AG04450 (cell line): ENCODE measurements around the gene MLIP. TPM values are rescaled to one million over a fixed set of nuclear protein-coding genes. Genes with fewer than 3 reads are reported as not detected.

Experiments
- CTCF ChIA-PET: fragments of 300-600, 350-600 bp; formaldehyde crosslinking; extraction: SDS; loops from one replicate; lab custom pipeline; 2022; ENCODE audit warnings: antibody characterized with exemption, inconsistent platforms; lab: Charles Lee
- POLR2A ChIA-PET: fragments of 350-600 bp; formaldehyde crosslinking; extraction: SDS; loops from one replicate; lab custom pipeline; 2021; ENCODE audit warnings: antibody characterized with exemption, inconsistent platforms; lab: Yijun Ruan, JAX
- DNase-seq: peaks from one replicate; pipeline ENCODE4 v3.0.0-alpha.2; 2011; ENCODE audit warnings: low read depth, low spot score
- H3K27ac ChIP-seq: one replicate; pipeline ENCODE4 v1.5.1; 2012; ENCODE audit warnings: low read depth, low read length, control low read depth
- H3K27me3 ChIP-seq: one replicate; pipeline ENCODE4 v1.6.0; 2012; ENCODE audit warnings: low read length; ENCODE audit not compliant: control insufficient read depth, insufficient read depth
- H3K4me3 ChIP-seq: 2 replicates; pipeline ENCODE4 v1.5.1; 2011; ENCODE audit warnings: mild to moderate bottlenecking, low read depth, low read length, control low read depth
- H3K9me3 ChIP-seq: 2 replicates; pipeline ENCODE4 v1.5.1; 2012; ENCODE audit warnings: low read length; ENCODE audit not compliant: control insufficient read depth, insufficient read depth
- CTCF ChIP-seq: IDR thresholded peaks from 2 replicates; pipeline ENCODE4 v1.5.1; 2011; ENCODE audit warnings: low read depth, low read length, control low read depth, inconsistent platforms
- polyA plus RNA-seq: library from polyadenylated mRNA; depleted of rRNA; stranded (reverse); fragments of >200 nt; gene quantifications from 2 replicates; pipeline ENCODE4 v1.2.3, GENCODE V29; 2011

The MLIP gene
- polyA plus RNA-seq, 1 experiment = not detected

GRCh38 chr6:54255886-54256285 lies 144.6 kb downstream of the MLIP start:
- Histone ChIP-seq H3K27ac (no peak overlapping the region), H3K27me3 (no peaks in the 10 kb centered on the region), H3K4me3 (no peak overlapping the region), H3K9me3 (no peaks in the 10 kb centered on the region)
- no peak for DNase-seq
- no peak for TF ChIP-seq CTCF
- ChIA-PET CTCF (interaction anchor here (1.0 to 2.1 kb wide), 3 partner anchors 9 to 12 kb away, joined by 3 to 10 read pairs (median 8); no protein-coding TSS in a partner anchor), POLR2A (no interaction called here)

DNA sequence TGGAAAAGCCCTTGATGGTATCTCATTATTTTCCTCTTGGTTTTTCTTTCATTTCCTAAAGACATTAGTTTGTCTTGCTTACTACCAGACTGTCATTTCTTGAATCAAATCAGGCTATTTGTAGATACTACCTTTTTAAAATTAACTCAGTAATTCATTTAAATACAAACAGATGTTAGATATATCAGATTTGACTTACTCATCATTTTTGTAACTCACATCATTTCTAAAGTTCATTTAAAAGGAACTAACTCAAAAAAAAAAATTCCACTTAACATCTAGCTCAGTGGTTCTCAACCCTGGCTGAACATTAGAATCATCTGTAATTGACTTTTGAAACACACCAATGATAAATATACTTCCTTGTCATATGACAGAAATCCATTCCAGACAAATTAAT lies 148.8 kb downstream of the MLIP start:
- DNase-seq = no peak
- Histone ChIP-seq H3K27me3 (no peaks in the 10 kb centered on the region), H3K27ac (no peak overlapping the region), H3K4me3 (no peak overlapping the region), H3K9me3 (no peaks in the 10 kb centered on the region)
- ChIA-PET POLR2A (no interaction called here), CTCF (no interaction called here)
- no peak for TF ChIP-seq CTCF

- CTCF ChIA-PET = no interaction called here
- no peak for DNase-seq
- Histone ChIP-seq H3K27ac (no peak overlapping the region), H3K9me3 (no peaks in the 10 kb centered on the region), H3K4me3 (no peak overlapping the region), H3K27me3 (no peaks in the 10 kb centered on the region)
- POLR2A ChIA-PET = no interaction called here
- TF ChIP-seq CTCF = no peak
Measured at GRCh38 chr6:54262499-54262898, 151.3 kb downstream of the MLIP start.

DNA sequence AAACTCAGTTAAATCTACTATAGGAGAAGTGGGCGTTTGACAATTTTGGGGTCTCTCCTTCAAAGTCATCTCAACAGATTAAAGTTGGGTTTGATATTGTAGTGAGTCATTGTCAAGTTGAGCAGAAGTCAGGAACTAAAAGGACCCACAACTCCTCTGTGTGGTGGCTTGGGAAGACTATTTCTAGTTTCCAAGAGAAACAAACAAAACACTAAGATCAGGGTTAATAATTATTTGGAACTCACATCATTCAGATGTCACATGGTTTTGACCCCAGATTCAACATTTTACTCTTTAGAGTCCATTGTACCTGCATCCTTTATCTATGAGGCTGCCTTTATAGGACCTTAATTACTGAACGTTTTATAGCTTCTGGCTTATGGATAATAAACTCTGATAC lies 151.7 kb downstream of the MLIP start:
- no peak overlapping the region for H3K27ac ChIP-seq
- ChIA-PET CTCF (no interaction called here), POLR2A (no interaction called here)
- no peak overlapping the region for H3K4me3 ChIP-seq
- H3K27me3 ChIP-seq = no peaks in the 10 kb centered on the region
- TF ChIP-seq CTCF = no peak
- no peaks in the 10 kb centered on the region for H3K9me3 ChIP-seq
- no peak for DNase-seq

DNA sequence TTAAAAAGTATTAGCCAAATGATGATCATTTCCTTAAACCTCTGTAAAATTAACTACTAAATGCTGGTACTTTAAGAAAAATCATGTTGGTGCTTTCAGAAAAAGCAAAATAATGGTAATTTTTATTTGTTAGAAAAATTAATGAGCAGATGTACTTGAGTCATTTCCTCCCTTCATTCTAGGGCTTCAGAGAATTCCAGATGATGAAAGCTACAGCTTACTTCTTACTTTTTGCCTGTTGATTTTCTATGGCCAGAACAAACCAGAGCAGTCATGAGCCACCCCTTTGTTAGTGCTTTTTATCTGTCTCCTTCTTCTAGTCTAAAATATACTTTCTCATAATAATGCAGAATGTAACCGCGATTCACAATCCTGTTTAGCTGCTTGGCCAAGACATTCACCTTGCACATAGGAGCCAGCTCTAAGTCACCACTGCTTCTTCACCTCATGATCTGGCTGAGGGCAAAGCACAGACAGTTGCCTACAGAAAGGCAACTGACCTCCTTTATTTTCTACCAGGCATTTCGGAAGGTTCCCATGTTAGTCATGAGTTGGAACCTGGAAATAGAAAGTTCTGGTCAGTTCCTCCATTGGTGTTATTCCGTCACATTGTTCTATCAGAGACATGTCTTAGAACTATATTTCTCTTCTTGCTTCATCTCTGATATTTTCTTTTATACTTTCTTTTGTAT lies 153.5 kb downstream of the MLIP start:
- Histone ChIP-seq H3K9me3 (no peaks in the 10 kb centered on the region), H3K27ac (no peak overlapping the region), H3K27me3 (no peaks in the 10 kb centered on the region), H3K4me3 (no peak overlapping the region)
- DNase-seq = no peak
- ChIA-PET POLR2A (no interaction called here), CTCF (interaction anchor here (1.3 to 4.9 kb wide), 4 partner anchors 8 to 278 kb away, joined by 3 to 41 read pairs (median 4); no protein-coding TSS in a partner anchor)
- no peak for TF ChIP-seq CTCF
